H1 (cell line): ENCODE results near the gene KCNH5. TPM values are rescaled to one million over a fixed set of nuclear protein-coding genes. Genes with fewer than 3 reads are reported as not detected.

Experiments
- CTCF ChIA-PET: fragments of 300-600 bp; sonication (Branson Sonifier 250); formaldehyde crosslinking; loops from one replicate; lab custom pipeline; 2021; ENCODE audit not compliant: partially characterized antibody; lab: Charles Lee
- POLR2A ChIA-PET: fragments of 300-600 bp; sonication (Branson Sonifier 250); formaldehyde crosslinking; loops from one replicate; lab custom pipeline; 2021; ENCODE audit warnings: inconsistent platforms; ENCODE audit not compliant: partially characterized antibody; lab: Charles Lee
- DNase-seq, 2 experiments: peaks; one replicate each; pipeline versions ENCODE4 v3.0.0 to v3.0.0-alpha.2; 2010 to 2022; ENCODE audit warnings: low spot score in 2 of 2, low read depth in 1 of 2, mixed read lengths in 1 of 2
- FAIRE-seq: peaks from 2 replicates; lab custom pipeline; 2011; peaks lifted over from hg19 to GRCh38; lab: Jason Lieb, UNC
- H2AFZ ChIP-seq: 2 replicates; pipeline ENCODE4 v1.8.1; 2012; ENCODE audit warnings: low read length, inconsistent platforms
- H2AK5ac ChIP-seq: 2 replicates; pipeline ENCODE4 v1.6.1; 2013; ENCODE audit warnings: low read depth, low read length
- H2BK120ac ChIP-seq: replicated peaks from 2 replicates; pipeline ENCODE3; 2013; ENCODE audit warnings: low read depth, low read length, inconsistent platforms
- H2BK12ac ChIP-seq: 2 replicates; pipeline ENCODE4 v1.6.1; 2013; ENCODE audit warnings: low read depth, low read length
- H2BK15ac ChIP-seq: 2 replicates; pipeline ENCODE4 v1.6.1; 2013; ENCODE audit warnings: low read length
- H2BK20ac ChIP-seq: 2 replicates; pipeline ENCODE4 v1.6.1; 2013; ENCODE audit warnings: low read length
- H2BK5ac ChIP-seq: 2 replicates; pipeline ENCODE4 v1.6.1; 2013; ENCODE audit warnings: low read depth, low read length
- H3K14ac ChIP-seq: 2 replicates; pipeline ENCODE4 v1.6.1; 2013; ENCODE audit warnings: inconsistent platforms; ENCODE audit not compliant: insufficient read length
- H3K18ac ChIP-seq: 2 replicates; pipeline ENCODE4 v1.6.1; 2013; ENCODE audit warnings: low read length; ENCODE audit errors: extremely low read depth
- H3K23ac ChIP-seq: 2 replicates; pipeline ENCODE4 v1.6.1; 2013; ENCODE audit warnings: inconsistent platforms; ENCODE audit not compliant: insufficient read length
- H3K23me2 ChIP-seq: 2 replicates; pipeline ENCODE4 v1.6.1; 2013; ENCODE audit warnings: low read depth, low read length
- H3K27ac ChIP-seq: 2 replicates; pipeline ENCODE4 v1.6.1; 2011; ENCODE audit warnings: low read depth, low read length, inconsistent platforms
- H3K27me3 ChIP-seq, 4 experiments: replicated peaks in 1 of 4; 1 replicate in 1 of 4; 2 replicates in 3 of 4; pipeline versions ENCODE4 v1.6.1 to v1.8.1; 2011 to 2013; ENCODE audit warnings: low read length in 3 of 4, mild to moderate bottlenecking in 3 of 4, inconsistent platforms in 2 of 4, mixed read lengths in 2 of 4, moderate library complexity in 1 of 4; ENCODE audit not compliant: control insufficient read depth in 3 of 4, insufficient read depth in 3 of 4; ENCODE audit errors: extremely low read depth in 1 of 4
- H3K36me3 ChIP-seq, 4 experiments: 2 replicates each; pipeline versions ENCODE4 v1.6.1 to v1.8.1; 2011 to 2013; ENCODE audit warnings: mild to moderate bottlenecking in 4 of 4, low read length in 3 of 4, moderate library complexity in 2 of 4, control low read depth in 1 of 4, inconsistent platforms in 1 of 4; ENCODE audit not compliant: insufficient read depth in 4 of 4, control insufficient read depth in 2 of 4
- H3K4ac ChIP-seq: replicated peaks from 2 replicates; pipeline ENCODE3; 2013; ENCODE audit warnings: low read length, low read depth, mixed read lengths, inconsistent platforms; ENCODE audit not compliant: insufficient read length
- H3K4me1 ChIP-seq, 4 experiments: replicated peaks in 1 of 4; 1 replicate in 1 of 4; 2 replicates in 3 of 4; pipeline versions ENCODE4 v1.6.1 to v1.8.1; 2011 to 2013; ENCODE audit warnings: low read length in 3 of 4, inconsistent platforms in 2 of 4, mixed read lengths in 1 of 4; ENCODE audit not compliant: insufficient read depth in 4 of 4, control insufficient read depth in 3 of 4
- H3K4me2 ChIP-seq, 2 experiments: 2 replicates each; pipeline versions ENCODE4 v1.6.1 to v1.8.1; 2011 to 2013; ENCODE audit warnings: low read depth in 2 of 2, low read length in 2 of 2, control low read depth in 1 of 2, inconsistent platforms in 1 of 2, mild to moderate bottlenecking in 1 of 2; ENCODE audit not compliant: insufficient read depth in 1 of 2
- H3K4me3 ChIP-seq, 4 experiments: fragments of 200-600, 300-600 bp in 1 of 4; sonication (generic), shearing (Covaris generic), sonication (Bioruptor Twin) in 1 of 4; 2 replicates each; pipeline versions ENCODE4 v1.5.1 to v1.8.1; 2011 to 2016; ENCODE audit warnings: low read length in 4 of 4, low read depth in 3 of 4, control low read depth in 2 of 4, inconsistent platforms in 2 of 4, mild to moderate bottlenecking in 2 of 4, mixed read lengths in 1 of 4, moderate library complexity in 1 of 4; ENCODE audit not compliant: insufficient read depth in 2 of 4; ENCODE audit errors: extremely low read depth in 1 of 4
- H3K56ac ChIP-seq: replicated peaks from 2 replicates; pipeline ENCODE3; 2013; ENCODE audit warnings: low read depth, mild to moderate bottlenecking, mixed read lengths, low read length, inconsistent platforms; ENCODE audit not compliant: insufficient read length
- H3K79me1 ChIP-seq: 2 replicates; pipeline ENCODE4 v1.6.1; 2013; ENCODE audit warnings: low read depth, low read length, control low read depth
- H3K79me2 ChIP-seq, 2 experiments: 2 replicates each; pipeline versions ENCODE4 v1.6.1 to v1.8.1; 2012 to 2013; ENCODE audit warnings: low read length in 2 of 2, mild to moderate bottlenecking in 2 of 2, inconsistent platforms in 1 of 2; ENCODE audit not compliant: insufficient read depth in 2 of 2, control insufficient read depth in 1 of 2
- H3K9ac ChIP-seq, 4 experiments: replicated peaks in 1 of 4; 1 replicate in 1 of 4; 2 replicates in 3 of 4; pipeline versions ENCODE4 v1.6.1 to v1.8.1; 2011 to 2013; ENCODE audit warnings: low read depth in 3 of 4, low read length in 3 of 4, control low read depth in 2 of 4, mild to moderate bottlenecking in 2 of 4, moderate library complexity in 2 of 4, inconsistent platforms in 1 of 4; ENCODE audit errors: extremely low read depth in 1 of 4
- H3K9me3 ChIP-seq, 2 experiments: 2 replicates each; pipeline versions ENCODE4 v1.6.1 to v1.8.1; 2012 to 2013; ENCODE audit warnings: mild to moderate bottlenecking in 2 of 2, moderate library complexity in 2 of 2, control low read depth in 1 of 2, inconsistent platforms in 1 of 2, low read depth in 1 of 2, low read length in 1 of 2, mixed read lengths in 1 of 2; ENCODE audit not compliant: insufficient read depth in 2 of 2
- H4K20me1 ChIP-seq, 2 experiments: replicated peaks in 1 of 2; 2 replicates each; pipeline versions ENCODE3 to v1.8.1; 2011 to 2013; ENCODE audit warnings: inconsistent platforms in 2 of 2, low read length in 2 of 2, mild to moderate bottlenecking in 1 of 2; ENCODE audit not compliant: insufficient read depth in 2 of 2, control insufficient read depth in 1 of 2
- H4K5ac ChIP-seq: 2 replicates; pipeline ENCODE4 v1.6.1; 2013; ENCODE audit warnings: low read length, low read depth, mixed read lengths, inconsistent platforms; ENCODE audit not compliant: insufficient read length
- H4K8ac ChIP-seq: 2 replicates; pipeline ENCODE4 v1.8.0; 2013; ENCODE audit warnings: mild to moderate bottlenecking, moderate library complexity, low read length, inconsistent platforms; ENCODE audit not compliant: insufficient read depth; ENCODE audit errors: extremely low read depth
- H4K91ac ChIP-seq: replicated peaks from 2 replicates; pipeline ENCODE3; 2013; ENCODE audit warnings: low read length, mixed read lengths, inconsistent platforms; ENCODE audit not compliant: insufficient read length
- ASH2L ChIP-seq: fragments of 200-600, 300-600 bp; sonication (generic); IDR thresholded peaks from one replicate; pipeline ENCODE4 v1.7.1; 2017; ENCODE audit warnings: low read length
- ATF2 ChIP-seq: IDR thresholded peaks from 2 replicates; pipeline ENCODE4 v1.6.1; 2012; ENCODE audit warnings: low read length, inconsistent platforms
- BRCA1 ChIP-seq: IDR thresholded peaks from 2 replicates; pipeline ENCODE4 v1.6.1; 2012; ENCODE audit warnings: low read depth, low read length, improper control_type of control experiment
- CBX8 ChIP-seq: fragments of 300-800, 300-1000 bp; sonication (generic); IDR thresholded peaks from 2 replicates; pipeline ENCODE4 v1.7.1; 2016; ENCODE audit warnings: low read depth, low read length, borderline replicate concordance
- CHD1 ChIP-seq: IDR thresholded peaks from 2 replicates; pipeline ENCODE4 v1.6.1; 2012; ENCODE audit warnings: low read depth, low read length, improper control_type of control experiment
- GTF2F1 ChIP-seq: IDR thresholded peaks from 2 replicates; pipeline ENCODE4 v1.6.1; 2012; ENCODE audit warnings: low read depth, low read length, improper control_type of control experiment, borderline replicate concordance
- JUND ChIP-seq: IDR thresholded peaks from 2 replicates; pipeline ENCODE4 v1.6.1; 2011; ENCODE audit warnings: mild to moderate bottlenecking, improper control_type of control experiment, low read length
- KDM5A ChIP-seq: fragments of 200-600 bp; IDR thresholded peaks from 2 replicates; pipeline ENCODE4 v1.7.1; 2012; ENCODE audit warnings: mild to moderate bottlenecking, low read length, inconsistent platforms, mixed read lengths
- NANOG ChIP-seq: IDR thresholded peaks from 2 replicates; pipeline ENCODE4 v1.6.1; 2011; ENCODE audit warnings: low read length, low read depth, mild to moderate bottlenecking, inconsistent platforms; ENCODE audit not compliant: insufficient read depth, poor library complexity, severe bottlenecking
- PHF8 ChIP-seq: fragments of 200-600 bp; sonication (generic); conservative IDR thresholded peaks from 2 replicates; pipeline ENCODE4 v1.7.1; 2012; ENCODE audit warnings: low read depth, mild to moderate bottlenecking, inconsistent platforms, low read length, moderate library complexity
- TAF1 ChIP-seq: IDR thresholded peaks from 2 replicates; pipeline ENCODE4 v1.6.1; 2011; ENCODE audit warnings: mild to moderate bottlenecking, low read depth, low read length
- WGBS, 2 experiments: shearing (Covaris generic) in 1 of 2; methylation state at CpG; one replicate each; pipeline versions ENCODE4 v1.1.6 to v1.1.7; 2013 to 2015; ENCODE audit warnings: low lambda C conversion rate in 2 of 2, mixed read lengths in 2 of 2, inconsistent platforms in 1 of 2, low coverage in 1 of 2, missing lambda C conversion rate in 1 of 2; ENCODE audit not compliant: insufficient replicate concordance in 2 of 2, insufficient coverage in 1 of 2, insufficient read length in 1 of 2; ENCODE audit errors: extremely low coverage in 1 of 2, missing lambda C conversion rate in 1 of 2; 5-methylcytosine and 5-hydroxymethylcytosine counted together
- polyA plus RNA-seq, 7 experiments: library from polyadenylated mRNA; depleted of rRNA in 3 of 7; stranded (reverse) in 5 of 7; unstranded in 2 of 7; fragments of >200 nt in 5 of 7; fragments of 200-250 nt in 2 of 7; gene quantifications; 1 replicate in 5 of 7; 2 replicates in 1 of 7; 4 replicates in 1 of 7; pipeline versions ENCODE4 v1.2.1 to v1.2.3, GENCODE V29; 2011 to 2013; ENCODE audit warnings: missing spikeins in 2 of 7, mixed read lengths in 2 of 7
- total RNA-seq: library from RNA; stranded (reverse); fragmentation: NEBNext Ultra II Directional; extraction: Animal tissue kit (Norgen Biotek cat#: 25700); gene quantifications from 2 replicates; pipeline ENCODE4 v1.2.1, GENCODE V29; 2021

The KCNH5 gene
- total and polyA plus RNA-seq, 2 of the 8 experiments (the other 6 are each of a cell fraction or from before 2014, with no cell fraction given): 0.24 to 0.50 TPM

DNA sequence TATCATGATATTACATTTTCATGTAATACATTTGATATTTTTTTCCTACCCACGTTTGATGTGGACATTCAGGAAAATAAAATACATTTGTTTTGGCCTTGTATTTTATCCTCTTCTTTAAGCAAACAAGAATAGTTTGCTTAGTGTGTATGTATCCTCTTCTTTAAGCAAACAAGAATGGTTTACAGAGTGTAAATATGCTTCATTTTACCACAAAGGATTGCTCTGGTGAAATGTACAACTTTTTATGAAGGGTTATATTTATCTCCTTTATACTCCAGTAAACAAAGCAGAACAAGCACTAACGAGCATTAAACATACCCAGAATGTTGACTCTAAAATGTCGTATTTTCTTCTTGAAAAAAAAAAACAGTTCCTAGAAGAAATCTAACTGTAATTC lies 244.7 kb downstream of the KCNH5 start:
- Histone ChIP-seq H2BK120ac (no peak overlapping the region), H4K5ac (no peak overlapping the region), H3K27me3 (no peaks in the 10 kb centered on the region), H3K23ac (no peak overlapping the region), H3K4me1 (no peaks in the 10 kb centered on the region), H3K4me2 (no peak overlapping the region), H3K4ac (no peak overlapping the region), H4K20me1 (no peaks in the 10 kb centered on the region), H3K79me2 (no peaks in the 10 kb centered on the region), H3K14ac (no peak overlapping the region), H3K27ac (no peak overlapping the region), H2AK5ac (no peak overlapping the region), H2BK5ac (no peak overlapping the region), H4K8ac (no peak overlapping the region), H3K56ac (no peak overlapping the region), H3K23me2 (no peaks in the 10 kb centered on the region), H3K36me3 (no peaks in the 10 kb centered on the region), H2BK20ac (no peak overlapping the region), H3K9ac (no peak overlapping the region), H2BK15ac (no peak overlapping the region), H2AFZ (no peak overlapping the region), H3K18ac (no peak overlapping the region), H4K91ac (no peak overlapping the region), H3K9me3 (no peaks in the 10 kb centered on the region), H3K79me1 (no peaks in the 10 kb centered on the region), H3K4me3 (no peak overlapping the region), H2BK12ac (no peak overlapping the region)
- WGBS, 2 experiments: 87% methylated on average over 3 of the region's 3 CpGs; no CpG with 5 or more reads in 1 of the 2 experiments
- TF ChIP-seq KDM5A: no peak
- TF ChIP-seq GTF2F1: no peak
- TF ChIP-seq CHD1: no peak
- no peak for TF ChIP-seq PHF8
- no peak for TF ChIP-seq CBX8
- no peak for TF ChIP-seq JUND
- no peak for TF ChIP-seq TAF1
- no peak for TF ChIP-seq ATF2
- no peak for TF ChIP-seq BRCA1
- no peak for TF ChIP-seq ASH2L
- TF ChIP-seq NANOG: no peak
- no peak for FAIRE-seq
- ChIA-PET POLR2A (no interaction called here), CTCF (interaction anchor here (0.5 to 1.0 kb wide), 3 partner anchors 11 to 477 kb away, joined by 3 read pairs; no protein-coding TSS in a partner anchor)
- DNase-seq: no peak
